ENCODE results near the gene KRT15.

Gene KRT15

DNA sequence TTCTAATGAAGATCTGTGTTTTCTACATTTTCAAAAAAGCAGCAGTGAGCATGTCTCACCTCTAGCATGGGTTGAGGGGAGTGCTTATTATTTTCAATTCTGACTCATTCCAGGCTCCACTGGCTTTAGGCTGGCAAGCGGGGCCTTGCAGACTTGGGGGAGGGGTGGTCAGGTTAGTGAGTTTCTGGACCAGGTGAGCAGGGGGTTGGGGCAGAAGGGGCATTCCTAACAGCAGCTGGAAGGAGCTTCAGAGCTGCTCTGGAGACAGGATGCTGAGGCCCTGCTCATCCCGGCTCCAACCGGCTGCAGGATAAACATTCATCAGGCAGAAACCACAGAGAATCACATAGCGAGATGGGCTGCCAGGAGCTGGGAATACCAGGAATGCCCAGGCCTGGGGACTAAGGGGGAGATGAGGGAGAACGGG, 19.9 kb upstream of the KRT15 start:
- TF ChIP-seq, protein P1, sequence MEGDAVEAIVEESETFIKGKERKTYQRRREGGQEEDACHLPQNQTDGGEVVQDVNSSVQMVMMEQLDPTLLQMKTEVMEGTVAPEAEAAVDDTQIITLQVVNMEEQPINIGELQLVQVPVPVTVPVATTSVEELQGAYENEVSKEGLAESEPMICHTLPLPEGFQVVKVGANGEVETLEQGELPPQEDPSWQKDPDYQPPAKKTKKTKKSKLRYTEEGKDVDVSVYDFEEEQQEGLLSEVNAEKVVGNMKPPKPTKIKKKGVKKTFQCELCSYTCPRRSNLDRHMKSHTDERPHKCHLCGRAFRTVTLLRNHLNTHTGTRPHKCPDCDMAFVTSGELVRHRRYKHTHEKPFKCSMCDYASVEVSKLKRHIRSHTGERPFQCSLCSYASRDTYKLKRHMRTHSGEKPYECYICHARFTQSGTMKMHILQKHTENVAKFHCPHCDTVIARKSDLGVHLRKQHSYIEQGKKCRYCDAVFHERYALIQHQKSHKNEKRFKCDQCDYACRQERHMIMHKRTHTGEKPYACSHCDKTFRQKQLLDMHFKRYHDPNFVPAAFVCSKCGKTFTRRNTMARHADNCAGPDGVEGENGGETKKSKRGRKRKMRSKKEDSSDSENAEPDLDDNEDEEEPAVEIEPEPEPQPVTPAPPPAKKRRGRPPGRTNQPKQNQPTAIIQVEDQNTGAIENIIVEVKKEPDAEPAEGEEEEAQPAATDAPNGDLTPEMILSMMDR (IDR thresholded peaks at IDR 0.05) = no peak
- Histone ChIP-seq H3K4me3 (ENCODE audit: low read depth in 1 of 2, low read length in 1 of 2) (no peak overlapping the region), H3K9me3 (no peaks in the 10 kb centered on the region), H3K36me3 (no peaks in the 10 kb centered on the region), H3K27me3 (peaks cover 55% of the 10 kb centered on the region), H3K4me1 (ENCODE audit: control insufficient read depth in 1 of 2, insufficient read depth in 1 of 2, low read depth in 1 of 2, low read length in 1 of 2) (no peaks in the 10 kb centered on the region), H3K27ac (no peak overlapping the region)

DNA sequence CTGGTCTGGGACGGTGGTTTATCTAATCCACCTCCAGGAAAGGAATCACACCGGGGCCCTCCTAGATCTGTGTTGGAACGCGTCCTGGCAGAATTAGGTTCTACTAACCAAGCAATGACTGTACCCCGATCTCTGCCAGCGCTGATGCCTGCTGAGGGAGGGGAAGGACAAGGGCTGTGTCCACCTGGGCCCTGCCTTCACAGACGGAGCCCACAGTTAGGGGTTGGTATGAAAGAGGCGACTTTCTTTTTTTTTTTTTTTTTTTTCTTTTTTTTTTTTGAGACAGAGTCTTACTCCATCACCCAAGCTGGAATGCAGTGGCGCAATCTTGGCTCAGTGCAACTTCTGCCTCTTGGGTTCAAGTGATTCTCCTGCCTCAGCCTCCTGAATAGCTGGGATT, 19.3 kb upstream of the KRT15 start:
- no peaks in the 10 kb centered on the region for H3K4me1 ChIP-seq (ENCODE audit: control insufficient read depth in 1 of 2, insufficient read depth in 1 of 2, low read depth in 1 of 2, low read length in 1 of 2)
- H3K4me3 ChIP-seq (ENCODE audit: low read depth in 1 of 2, low read length in 1 of 2) = no peak overlapping the region
- TF ChIP-seq, protein P1 (IDR thresholded peaks at IDR 0.05) = no peak
- no peaks in the 10 kb centered on the region for H3K9me3 ChIP-seq
- no peak overlapping the region for H3K27ac ChIP-seq
- H3K27me3 ChIP-seq = peaks cover 57% of the 10 kb centered on the region
- no peaks in the 10 kb centered on the region for H3K36me3 ChIP-seq

DNA sequence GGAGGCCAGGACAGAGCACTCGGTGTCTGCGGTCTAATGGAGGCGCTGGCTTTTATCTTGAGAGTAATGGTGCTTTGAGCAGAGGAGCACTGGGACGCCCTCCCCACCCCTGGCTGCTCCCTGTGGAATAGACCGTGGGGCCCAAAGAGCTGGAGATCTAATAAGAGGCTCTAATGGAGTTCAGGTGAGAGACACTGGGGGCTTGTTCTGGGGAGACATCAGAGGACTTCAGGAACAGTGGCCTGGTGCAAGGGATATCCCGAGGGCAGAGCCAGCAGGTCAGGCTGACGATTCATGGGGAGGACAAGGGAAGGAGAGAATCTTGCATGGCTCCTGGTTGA, 18.9 kb upstream of the KRT15 start:
- TF ChIP-seq, protein P1 (IDR thresholded peaks at IDR 0.05) = no peak
- Histone ChIP-seq H3K4me1 (ENCODE audit: control insufficient read depth in 1 of 2, insufficient read depth in 1 of 2, low read depth in 1 of 2, low read length in 1 of 2) (no peaks in the 10 kb centered on the region), H3K4me3 (ENCODE audit: low read depth in 1 of 2, low read length in 1 of 2) (no peak overlapping the region), H3K27me3 (peaks cover 58% of the 10 kb centered on the region), H3K9me3 (no peaks in the 10 kb centered on the region), H3K36me3 (no peaks in the 10 kb centered on the region), H3K27ac (no peak overlapping the region)

DNA sequence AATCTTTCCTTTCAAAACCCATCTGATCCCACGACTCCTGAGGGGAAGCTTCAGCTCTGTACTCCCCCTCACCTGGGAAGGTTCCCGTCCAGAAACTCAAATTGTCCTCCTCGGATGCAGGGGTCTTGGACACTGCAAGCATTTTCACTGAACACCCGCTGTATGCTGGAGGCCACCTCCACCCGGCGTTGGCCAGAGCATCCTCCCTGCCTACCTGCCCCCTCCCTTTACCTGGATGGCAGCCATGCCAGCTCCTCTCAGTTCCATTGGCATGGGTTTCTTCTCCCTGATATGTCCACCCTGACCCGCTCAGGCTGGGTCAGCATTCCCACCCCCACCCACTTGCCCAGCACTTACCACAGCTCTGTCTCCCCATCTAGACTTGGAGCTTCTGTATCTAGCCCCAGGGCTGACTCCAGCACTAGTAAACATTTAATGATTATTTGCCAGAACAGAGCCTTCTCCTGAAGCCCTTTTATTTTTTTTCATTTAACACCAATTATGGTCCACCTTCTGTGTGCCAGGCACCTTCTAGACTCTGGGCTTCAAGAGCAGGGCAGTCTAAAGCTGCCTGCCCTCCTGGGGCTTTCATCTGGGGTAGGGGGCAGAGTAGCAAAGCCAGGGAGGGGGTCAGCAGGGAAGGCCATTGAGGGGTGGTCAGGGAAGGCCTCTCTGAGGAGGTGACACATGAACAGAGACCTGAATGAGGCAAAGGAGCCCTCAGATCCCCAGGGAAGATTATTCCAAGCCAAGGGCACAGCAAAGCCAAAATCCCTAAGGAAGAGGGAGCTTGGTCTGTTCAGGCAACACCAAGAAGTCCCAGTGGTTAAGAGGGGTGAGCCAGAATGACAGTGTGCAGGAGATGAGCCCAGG, 18.3 kb upstream of the KRT15 start:
- Histone ChIP-seq H3K27me3 (peaks cover 64% of the 10 kb centered on the region), H3K9me3 (no peaks in the 10 kb centered on the region), H3K27ac (no peak overlapping the region), H3K4me1 (ENCODE audit: control insufficient read depth in 1 of 2, insufficient read depth in 1 of 2, low read depth in 1 of 2, low read length in 1 of 2) (no peaks in the 10 kb centered on the region), H3K36me3 (no peaks in the 10 kb centered on the region), H3K4me3 (ENCODE audit: low read depth in 1 of 2, low read length in 1 of 2) (no peak overlapping the region)
- TF ChIP-seq, protein P1 (IDR thresholded peaks at IDR 0.05) = no peak

DNA sequence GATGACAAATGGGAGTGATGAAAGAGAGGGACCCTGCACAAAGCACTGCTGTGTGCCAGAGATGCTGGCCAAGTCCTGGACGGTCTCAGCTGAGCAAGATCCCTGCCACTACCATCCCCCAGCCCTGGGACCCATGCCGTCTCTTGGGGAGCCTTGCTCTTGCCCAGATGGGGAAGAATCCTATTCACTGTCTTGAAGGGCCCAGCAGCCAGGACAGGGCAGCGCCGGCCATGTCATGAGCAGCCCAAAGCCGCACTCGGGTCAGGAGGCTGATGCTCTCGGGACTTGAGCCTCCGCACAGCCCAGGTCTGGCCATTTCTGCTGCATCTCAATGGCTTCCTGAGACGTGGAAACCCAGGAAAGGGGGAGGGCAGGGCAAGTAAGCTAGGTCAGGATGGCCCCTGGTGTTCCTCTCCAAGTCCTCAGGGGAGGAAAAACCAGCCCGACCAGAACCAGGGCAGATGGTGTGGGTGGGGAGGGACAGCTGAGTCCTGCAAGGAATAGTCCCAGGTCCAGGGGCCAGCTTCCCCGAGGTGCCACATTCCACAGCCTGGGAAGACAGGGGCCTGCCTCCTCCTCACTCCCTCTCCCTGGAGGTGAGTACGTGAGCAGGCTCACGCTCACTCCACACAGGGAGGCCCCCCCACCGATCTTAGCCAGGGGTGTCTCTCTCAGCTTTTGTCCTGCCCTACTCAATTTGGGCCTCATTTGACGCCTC, 17.2 kb upstream of the KRT15 start:
- Histone ChIP-seq H3K4me1 (ENCODE audit: control insufficient read depth in 1 of 2, insufficient read depth in 1 of 2, low read depth in 1 of 2, low read length in 1 of 2) (no peaks in the 10 kb centered on the region), H3K4me3 (ENCODE audit: low read depth in 1 of 2, low read length in 1 of 2) (no peak overlapping the region), H3K27me3 (peaks cover 66% of the 10 kb centered on the region), H3K9me3 (no peaks in the 10 kb centered on the region), H3K36me3 (no peaks in the 10 kb centered on the region), H3K27ac (no peak overlapping the region)
- TF ChIP-seq, protein P1 (IDR thresholded peaks at IDR 0.05) = no peak
